ENCODE data around the gene PTRHD1. TPM values are rescaled to one million over a fixed set of nuclear protein-coding genes. Genes with fewer than 3 reads are reported as not detected.
"Not testable (repeated sequence)": the region's sequence is repeated elsewhere in the genome, so short reads cannot be mapped to it uniquely, and the experiment has no call there.

The PTRHD1 gene
- polyA plus RNA-seq (2012; ENCODE audit: missing spikeins): 59.3 TPM

DNA sequence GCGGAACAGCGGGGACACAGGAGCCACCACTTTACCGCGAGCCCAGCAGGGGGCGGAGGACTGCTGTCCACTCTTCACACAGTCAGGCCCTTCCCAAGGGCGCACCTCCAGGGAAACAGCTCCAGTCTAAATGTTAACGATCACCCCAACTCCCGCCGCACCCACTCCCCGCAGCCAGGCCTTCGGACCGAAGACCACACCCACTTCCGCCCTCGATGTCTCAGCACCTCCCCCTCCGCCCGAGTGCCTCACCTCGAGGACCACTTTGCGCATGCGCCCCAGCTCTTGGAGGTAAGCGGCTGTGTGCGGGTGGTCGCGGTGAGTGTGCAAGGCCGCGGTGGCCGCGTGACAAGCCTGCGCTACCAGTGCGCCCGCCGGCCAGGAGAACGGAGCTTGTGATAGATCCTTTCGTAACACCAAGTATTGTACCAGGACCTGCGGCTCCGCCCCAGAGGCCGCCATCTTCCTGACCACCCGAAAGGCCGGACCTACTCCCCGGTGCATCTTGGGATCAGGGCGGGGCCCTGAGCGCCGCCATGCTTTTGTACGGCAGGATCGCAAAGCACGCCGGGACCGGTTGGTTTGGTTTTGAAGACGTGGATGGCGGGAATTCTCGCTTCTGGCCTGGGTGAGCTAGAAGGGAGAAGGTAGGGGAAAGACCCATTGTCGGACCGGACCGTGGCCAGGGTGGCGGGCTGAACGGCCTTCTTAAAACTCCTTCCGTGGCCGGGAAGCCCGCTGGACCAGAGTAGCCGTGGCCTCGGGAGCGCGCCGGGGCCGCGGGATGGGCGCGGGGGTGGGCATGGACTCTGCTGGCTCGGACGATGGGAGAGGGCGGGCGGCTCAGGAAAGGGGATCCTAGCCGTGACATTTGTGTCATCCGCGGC is at the start of gene PTRHD1, which contains the start of gene CENPO:
PTRHD1 (minus strand) TSS at position 518 of the 887 bp plus-strand sequence; CDS start at position 504, 14 bp downstream.
CENPO (plus strand) TSS at position 552 of the 887 bp plus-strand sequence. CDS start 495 bp downstream, outside the sequence.
- DNase-seq (ENCODE audit: insufficient read length) (peak; percentile 87), FAIRE-seq (peak; percentile 94)
- TF ChIP-seq POLR2A (IDR thresholded peaks at IDR 0.05; ENCODE audit: low read depth, low read length) (peak; percentile 92), POLR2AphosphoS5 (IDR thresholded peaks at IDR 0.05; ENCODE audit: low read depth, low read length) (peak; percentile 91), TAF1 (IDR thresholded peaks at IDR 0.05; ENCODE audit: borderline replicate concordance, low read depth, low read length) (peak; percentile 87)

- TF ChIP-seq POLR2A (IDR thresholded peaks at IDR 0.05; ENCODE audit: low read depth, low read length) (no peak), TAF1 (IDR thresholded peaks at IDR 0.05; ENCODE audit: borderline replicate concordance, low read depth, low read length) (no peak), POLR2AphosphoS5 (IDR thresholded peaks at IDR 0.05; ENCODE audit: low read depth, low read length) (no peak)
- DNase-seq (ENCODE audit: insufficient read length) (no peak), FAIRE-seq (no peak)
Measured at GRCh38 chr2:24842081-24843050, 49.2 kb upstream of the PTRHD1 start.

GRCh38 chr2:24840962-24841945 is 48.1 kb upstream of the PTRHD1 start:
- no peak for FAIRE-seq
- DNase-seq (ENCODE audit: insufficient read length): no peak
- no peak for TF ChIP-seq POLR2A (IDR thresholded peaks at IDR 0.05; ENCODE audit: low read depth, low read length)
- TF ChIP-seq TAF1 (IDR thresholded peaks at IDR 0.05; ENCODE audit: borderline replicate concordance, low read depth, low read length): no peak
- TF ChIP-seq POLR2AphosphoS5 (IDR thresholded peaks at IDR 0.05; ENCODE audit: low read depth, low read length): no peak

- DNase-seq (ENCODE audit: insufficient read length) (no peak), FAIRE-seq (no peak)
- TF ChIP-seq TAF1 (IDR thresholded peaks at IDR 0.05; ENCODE audit: borderline replicate concordance, low read depth, low read length) (no peak), POLR2A (IDR thresholded peaks at IDR 0.05; ENCODE audit: low read depth, low read length) (no peak), POLR2AphosphoS5 (IDR thresholded peaks at IDR 0.05; ENCODE audit: low read depth, low read length) (no peak)
Measured at GRCh38 chr2:24840164-24840869, 47.1 kb upstream of the PTRHD1 start.

- no peak for FAIRE-seq
- TF ChIP-seq TAF1 (IDR thresholded peaks at IDR 0.05; ENCODE audit: borderline replicate concordance, low read depth, low read length) (no peak), POLR2A (IDR thresholded peaks at IDR 0.05; ENCODE audit: low read depth, low read length) (no peak), POLR2AphosphoS5 (IDR thresholded peaks at IDR 0.05; ENCODE audit: low read depth, low read length) (no peak)
- DNase-seq (ENCODE audit: insufficient read length): no peak
Measured at GRCh38 chr2:24839729-24840128, 46.5 kb upstream of the PTRHD1 start.

- FAIRE-seq (no peak), DNase-seq (ENCODE audit: insufficient read length) (no peak)
- TF ChIP-seq POLR2AphosphoS5 (IDR thresholded peaks at IDR 0.05; ENCODE audit: low read depth, low read length) (no peak), POLR2A (IDR thresholded peaks at IDR 0.05; ENCODE audit: low read depth, low read length) (no peak), TAF1 (IDR thresholded peaks at IDR 0.05; ENCODE audit: borderline replicate concordance, low read depth, low read length) (no peak)
Measured at GRCh38 chr2:24838541-24838940, 45.4 kb upstream of the PTRHD1 start.

DNA sequence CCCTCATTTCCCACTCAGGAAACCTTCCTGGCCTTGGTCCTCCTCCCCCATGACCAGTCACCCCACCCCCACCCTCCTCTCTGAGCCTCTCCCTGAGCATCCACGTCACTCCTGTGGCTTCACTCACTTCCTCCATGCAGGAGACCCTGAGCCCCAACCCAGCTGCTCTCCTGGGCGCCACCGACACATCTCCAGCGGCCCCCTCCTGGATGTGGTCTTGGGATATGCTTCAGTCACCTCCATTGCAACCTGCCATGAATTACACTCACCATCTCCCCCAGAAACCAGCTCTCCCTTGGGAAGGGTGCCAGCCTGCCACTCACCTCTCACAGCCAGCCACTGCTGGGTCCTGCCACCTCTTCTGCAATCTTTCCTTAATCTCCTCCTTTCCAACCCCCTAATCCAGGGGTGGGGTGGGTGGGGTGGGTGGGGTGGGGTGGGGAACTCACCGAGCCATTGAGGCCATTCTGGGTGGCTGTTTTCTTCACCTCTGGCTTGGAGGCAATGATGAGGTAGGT is 44.9 kb upstream of the PTRHD1 start:
- TF ChIP-seq POLR2AphosphoS5 (IDR thresholded peaks at IDR 0.05; ENCODE audit: low read depth, low read length) (no peak), POLR2A (IDR thresholded peaks at IDR 0.05; ENCODE audit: low read depth, low read length) (no peak), TAF1 (IDR thresholded peaks at IDR 0.05; ENCODE audit: borderline replicate concordance, low read depth, low read length) (no peak)
- no peak for DNase-seq (ENCODE audit: insufficient read length)
- no peak for FAIRE-seq

DNA sequence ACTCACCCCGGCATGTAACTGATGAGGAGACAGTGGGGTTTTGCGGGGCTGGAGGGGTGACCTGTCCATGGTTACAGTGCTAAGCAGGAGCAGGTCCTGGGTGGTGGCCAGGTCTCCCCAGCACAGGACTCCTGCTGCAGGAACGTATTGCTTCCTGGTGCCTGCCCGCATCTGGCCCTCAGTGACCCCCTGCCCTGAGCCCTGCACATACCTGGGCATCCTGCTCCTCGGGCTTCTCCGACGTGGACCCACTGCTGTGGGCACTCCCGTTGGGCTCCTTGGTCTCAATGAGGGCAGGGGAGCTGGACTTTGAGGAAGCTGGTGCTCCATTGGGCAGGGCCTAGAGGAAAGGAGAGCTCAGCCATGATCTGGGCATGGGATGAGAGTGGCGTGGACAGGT is 43.5 kb upstream of the PTRHD1 start:
- DNase-seq (ENCODE audit: insufficient read length) (no peak), FAIRE-seq (no peak)
- no peak for TF ChIP-seq POLR2AphosphoS5 (IDR thresholded peaks at IDR 0.05; ENCODE audit: low read depth, low read length)
- TF ChIP-seq TAF1 (IDR thresholded peaks at IDR 0.05; ENCODE audit: borderline replicate concordance, low read depth, low read length): no peak

DNA sequence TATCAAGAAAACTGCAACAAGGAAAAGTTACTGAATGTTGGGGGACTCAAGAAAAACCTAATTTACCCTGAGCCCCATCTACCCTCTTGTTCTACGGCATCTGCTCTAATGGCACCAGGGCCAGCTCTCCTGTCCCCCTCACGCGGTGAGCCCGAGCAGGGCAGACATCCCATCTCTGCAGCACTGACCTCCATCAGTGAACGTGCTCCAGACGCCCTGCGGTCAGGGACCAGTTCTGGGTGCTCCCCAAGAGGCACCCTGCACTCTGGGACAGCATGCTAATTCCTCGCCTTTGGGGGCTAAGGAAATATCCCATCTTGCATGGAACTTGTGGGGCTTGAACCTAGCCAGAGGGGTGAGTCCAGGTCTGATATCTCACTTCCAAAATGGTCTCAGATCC is 43.0 kb upstream of the PTRHD1 start:
- DNase-seq (ENCODE audit: insufficient read length) (no peak), FAIRE-seq (no peak)
- no peak for TF ChIP-seq TAF1 (IDR thresholded peaks at IDR 0.05; ENCODE audit: borderline replicate concordance, low read depth, low read length)
- no peak for TF ChIP-seq POLR2A (IDR thresholded peaks at IDR 0.05; ENCODE audit: low read depth, low read length)
- no peak for TF ChIP-seq POLR2AphosphoS5 (IDR thresholded peaks at IDR 0.05; ENCODE audit: low read depth, low read length)

DNA sequence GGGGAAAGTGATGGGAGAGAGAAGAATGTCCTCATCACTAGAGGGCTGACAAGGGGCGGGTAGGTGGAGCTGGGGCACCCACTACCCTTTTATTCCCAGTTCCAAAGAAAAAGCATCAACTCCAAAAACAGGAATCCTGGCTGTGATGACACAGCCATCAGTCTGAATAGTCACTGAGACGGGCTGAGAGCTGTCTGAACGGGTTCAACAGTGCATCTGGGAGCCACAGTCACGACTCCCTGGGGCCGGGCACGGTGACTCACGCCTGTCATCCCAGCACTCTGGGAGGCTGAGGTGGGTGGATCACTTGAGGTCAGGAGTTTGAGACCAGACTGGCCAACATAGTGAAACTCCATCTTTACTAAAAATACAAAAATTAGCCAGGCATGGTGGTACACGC is 42.2 kb upstream of the PTRHD1 start:
- DNase-seq (ENCODE audit: insufficient read length); FAIRE-seq: not testable (repeated sequence)
